ENCODE data around the gene STAB1. TPM values are rescaled to one million over a fixed set of nuclear protein-coding genes. Genes with fewer than 3 reads are reported as not detected.

The STAB1 gene
- total RNA-seq, 1 donor from 2014 or later, result 74.7 TPM

Other genes starting within 250 kb of the STAB1 start
- gene PPM1M, start 249.6 kb upstream of the STAB1 start, total RNA-seq, result 8.4 TPM
- gene WDR82, start 216.7 kb upstream of the STAB1 start, total RNA-seq, result 61.0 TPM
- 5.3 TPM for gene GLYCTK, start 207.5 kb upstream of the STAB1 start, total RNA-seq
- gene DNAH1, start 179.0 kb upstream of the STAB1 start, total RNA-seq, result 1.9 TPM
- gene BAP1, start 85.3 kb upstream of the STAB1 start, total RNA-seq, result 46.2 TPM
- gene PHF7, start 84.7 kb upstream of the STAB1 start, total RNA-seq, result 16.8 TPM
- gene SEMA3G, start 50.2 kb upstream of the STAB1 start, total RNA-seq, result 10.4 TPM
- 7,948 TPM for gene TNNC1, start 41.3 kb upstream of the STAB1 start, total RNA-seq
- 46.0 TPM for gene NISCH, start 39.7 kb upstream of the STAB1 start, total RNA-seq
- 84.1 TPM for gene NT5DC2, start 38.5 kb downstream of the STAB1 start, total RNA-seq
- gene UQCC5, start 41.3 kb downstream of the STAB1 start, total RNA-seq, result 71.2 TPM
- 45.1 TPM for gene PBRM1, start 190.6 kb downstream of the STAB1 start, total RNA-seq
- 27.2 TPM for gene GNL3, start 190.7 kb downstream of the STAB1 start, total RNA-seq
- 29.7 TPM for gene GLT8D1, start 210.5 kb downstream of the STAB1 start, total RNA-seq
- 78.7 TPM for gene SPCS1, start 210.8 kb downstream of the STAB1 start, total RNA-seq